Activated B cell treated with CpG ODN at 0.5 μM for 24 hours (primary cell): Measurements from ENCODE around the gene UGCG. TPM values are rescaled to one million over a fixed set of nuclear protein-coding genes. Genes with fewer than 3 reads are reported as not detected.

Experiments
- ATAC-seq: fragments of 200-7000 bp; cut with Tn5 transposase; one replicate; pipeline ENCODE4 v1.10.0; 2021; ENCODE audit warnings: low read depth, mild to moderate bottlenecking, moderate library complexity
- CTCF ChIA-PET: fragments of 350-600 bp; sonication (Branson Sonifier 250); formaldehyde crosslinking; loops from one replicate; lab custom pipeline; 2021; ENCODE audit warnings: antibody characterized with exemption; lab: Charles Lee
- POLR2A ChIA-PET: fragments of 350-600 bp; sonication (Branson Sonifier 250); formaldehyde crosslinking; loops from one replicate; lab custom pipeline; 2021; ENCODE audit warnings: antibody characterized with exemption; lab: Charles Lee
- DNase-seq: peaks from one replicate; pipeline ENCODE4 v3.0.0; 2022
- H3K27ac Mint-ChIP-seq: one replicate; pipeline ENCODE4 v1.8.0; 2020; ENCODE audit warnings: mixed read lengths
- H3K27me3 Mint-ChIP-seq: one replicate; pipeline ENCODE4 v1.8.0; 2021; ENCODE audit warnings: mixed read lengths
- H3K36me3 Mint-ChIP-seq: one replicate; pipeline ENCODE4 v1.8.0; 2021; ENCODE audit warnings: low read depth, mixed read lengths
- H3K4me1 Mint-ChIP-seq: one replicate; pipeline ENCODE4 v1.8.0; 2021; ENCODE audit warnings: mixed read lengths
- H3K4me3 Mint-ChIP-seq: one replicate; pipeline ENCODE4 v1.8.0; 2020; ENCODE audit warnings: mild to moderate bottlenecking, mixed read lengths
- H3K9me3 Mint-ChIP-seq: one replicate; pipeline ENCODE4 v1.8.0; 2020; ENCODE audit warnings: mixed read lengths
- CTCF ChIP-seq: fragments of 200-600 bp; IDR thresholded peaks from one replicate; pipeline ENCODE4 v1.8.0; 2022; ENCODE audit warnings: antibody characterized with exemption, mild to moderate bottlenecking
- intact Hi-C: fragments of 100-400 bp; cut with micrococcal nuclease; formaldehyde crosslinking; loops from one replicate; pipeline ENCODE4 v1.15.1; 2024
- total RNA-seq: library from RNA; stranded (reverse); gene quantifications from 2 replicates; pipeline ENCODE4 v1.2.3, GENCODE V29; 2022

The UGCG gene
- total RNA-seq, 1 donor from 2014 or later = 111 TPM

DNA sequence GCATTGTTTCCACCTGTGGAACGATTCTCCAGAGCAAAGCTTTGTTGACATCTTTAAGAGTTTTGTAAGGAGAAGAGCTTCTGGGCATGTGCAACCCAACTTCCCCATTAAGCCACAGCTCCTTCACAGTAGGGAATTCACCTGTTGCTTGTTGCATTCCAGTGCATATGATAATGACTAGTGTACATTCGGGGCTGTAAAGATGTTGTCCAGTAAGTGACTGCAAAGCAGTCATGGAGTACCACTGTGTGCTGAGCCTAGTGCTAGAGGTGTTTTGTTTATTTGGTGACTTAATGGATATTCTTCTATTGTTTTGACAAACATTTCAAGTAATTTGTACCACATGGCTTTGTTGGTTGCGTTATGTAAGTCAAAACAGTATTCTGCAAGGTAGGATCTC lies 12.8 kb downstream of the UGCG start:
- intact Hi-C loops = loop anchor here (1.0 kb wide), 1 partner anchor 11 kb away; no protein-coding TSS in a partner anchor
- Mint-ChIP-seq H3K36me3 (peaks cover 50% of the 10 kb centered on the region), H3K4me3 (peak overlapping the region; percentile 65), H3K9me3 (no peaks in the 10 kb centered on the region), H3K27me3 (no peaks in the 10 kb centered on the region), H3K27ac (peak overlapping the region; percentile 51), H3K4me1 (peaks cover 96% of the 10 kb centered on the region)
- ATAC-seq (peak; percentile 64), DNase-seq (no peak)
- ChIA-PET POLR2A (interaction anchor here (0.6 to 5.7 kb wide), 9 partner anchors 9 to 424 kb away, joined by 3 to 32 read pairs (median 5); partner anchors contain the start of genes PTBP3 and UGCG), CTCF (no interaction called here)
- no peak for TF ChIP-seq CTCF

DNA sequence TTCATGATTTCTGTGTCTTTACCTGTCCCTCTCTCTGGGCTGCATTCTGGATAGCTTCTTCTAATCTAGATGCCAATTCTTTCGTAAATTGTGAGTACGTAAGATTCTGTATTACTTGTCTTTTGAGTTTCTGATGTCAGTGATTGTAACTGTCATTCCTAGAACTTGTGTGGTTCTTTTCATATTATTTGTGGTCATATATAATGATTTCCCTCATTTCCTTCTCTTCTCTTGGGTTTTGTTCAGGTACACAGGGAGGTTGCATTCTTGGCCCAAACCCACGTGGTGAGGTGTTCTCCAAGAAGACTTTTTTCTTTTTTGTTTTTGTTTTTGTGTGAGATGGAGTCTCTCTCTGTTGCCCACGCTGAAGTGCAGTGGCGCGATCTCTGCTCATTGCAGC lies 13.8 kb downstream of the UGCG start:
- intact Hi-C loops = no loop called here
- Mint-ChIP-seq H3K9me3 (no peaks in the 10 kb centered on the region), H3K36me3 (peaks cover 57% of the 10 kb centered on the region), H3K4me1 (peaks cover 96% of the 10 kb centered on the region), H3K4me3 (peak overlapping the region; percentile 45), H3K27ac (peak overlapping the region; percentile 51), H3K27me3 (no peaks in the 10 kb centered on the region)
- no peak for DNase-seq
- CTCF ChIA-PET = no interaction called here
- no peak for ATAC-seq
- POLR2A ChIA-PET = interaction anchor here (0.5 to 5.7 kb wide), 4 partner anchors 8 to 14 kb away, joined by 3 to 32 read pairs (median 4); partner anchors contain the start of gene UGCG
- TF ChIP-seq CTCF = no peak

GRCh38 chr9:111913159-111913558 lies 16.5 kb downstream of the UGCG start:
- TF ChIP-seq CTCF = no peak
- intact Hi-C loops = no loop called here
- CTCF ChIA-PET = no interaction called here

GRCh38 chr9:111914749-111915424 lies 18.3 kb downstream of the UGCG start:
- ATAC-seq = no peak
- Mint-ChIP-seq H3K27ac (peak overlapping the region; percentile 79), H3K36me3 (peaks cover 67% of the 10 kb centered on the region), H3K27me3 (no peaks in the 10 kb centered on the region), H3K9me3 (no peaks in the 10 kb centered on the region), H3K4me3 (peak overlapping the region; percentile 72), H3K4me1 (peaks cover 83% of the 10 kb centered on the region)
- intact Hi-C loops = no loop called here
- no peak for TF ChIP-seq CTCF
- ChIA-PET POLR2A (interaction anchor here (0.6 to 4.5 kb wide), 6 partner anchors 11 to 137 kb away, joined by 3 to 26 read pairs (median 8); partner anchors contain the start of gene UGCG), CTCF (interaction anchor here (1.3 kb wide), 1 partner anchor 161 kb away, joined by 3 read pairs; no protein-coding TSS in a partner anchor)
- DNase-seq = no peak

More at GRCh38 chr9:111913159-111913558, 16.5 kb downstream of the UGCG start:
- Mint-ChIP-seq H3K36me3 (peaks cover 59% of the 10 kb centered on the region), H3K27ac (peak overlapping the region; percentile 54), H3K27me3 (no peaks in the 10 kb centered on the region), H3K9me3 (no peaks in the 10 kb centered on the region), H3K4me3 (peak overlapping the region; percentile 12), H3K4me1 (peaks cover 89% of the 10 kb centered on the region)
- POLR2A ChIA-PET = interaction anchor here (1.0 to 4.5 kb wide), 2 partner anchors 13 to 14 kb away, joined by 4 to 26 read pairs; no protein-coding TSS in a partner anchor
- no peak for DNase-seq
- ATAC-seq = no peak

- Mint-ChIP-seq H3K27ac (peak overlapping the region; percentile 79), H3K4me1 (peaks cover 83% of the 10 kb centered on the region)
Observed at GRCh38 chr9:111915425-111915758, 18.8 kb downstream of the UGCG start.

More at GRCh38 chr9:111915425-111915758, 18.8 kb downstream of the UGCG start:
- TF ChIP-seq CTCF = no peak
- Mint-ChIP-seq H3K36me3 (peaks cover 69% of the 10 kb centered on the region), H3K4me3 (peak overlapping the region; percentile 72), H3K9me3 (no peaks in the 10 kb centered on the region), H3K27me3 (no peaks in the 10 kb centered on the region)
- intact Hi-C loops = no loop called here
- ATAC-seq (no peak), DNase-seq (no peak)
- ChIA-PET POLR2A (interaction anchor here (1.2 to 4.5 kb wide), 5 partner anchors 11 to 137 kb away, joined by 3 to 26 read pairs (median 10); partner anchors contain the start of gene UGCG), CTCF (interaction anchor here (1.0 to 1.3 kb wide), 3 partner anchors 18 to 160 kb away, joined by 3 to 4 read pairs (median 3); partner anchors contain the start of gene UGCG)
